Duodenal mucosa (tissue), 2 donors: ENCODE data around the gene GALNT17.
A peak's percentile ranks its signal among the peaks of the same experiment; 100 is the strongest.

Source experiments
- H3K27ac ChIP-seq: one replicate; pipeline ENCODE4 v1.7.0; 2013; ENCODE audit warnings: low read depth, low read length
- H3K27me3 ChIP-seq, 2 donors: one replicate each; pipeline ENCODE4 v1.7.0; 2013; ENCODE audit warnings: low read length in 2 of 2, control low read depth in 1 of 2; ENCODE audit not compliant: insufficient read depth in 2 of 2, control insufficient read depth in 1 of 2
- H3K36me3 ChIP-seq, 2 donors: one replicate each; pipeline ENCODE4 v1.7.0; 2013; ENCODE audit warnings: low read length in 2 of 2, control low read depth in 1 of 2; ENCODE audit not compliant: insufficient read depth in 2 of 2, control insufficient read depth in 1 of 2
- H3K4me1 ChIP-seq, 2 donors: one replicate each; pipeline ENCODE4 v1.7.0; 2013; ENCODE audit warnings: low read length in 2 of 2, control low read depth in 1 of 2; ENCODE audit not compliant: insufficient read depth in 2 of 2, control insufficient read depth in 1 of 2
- H3K4me3 ChIP-seq, 2 donors: one replicate each; pipeline ENCODE4 v1.7.0; 2013; ENCODE audit warnings: low read length in 2 of 2, low read depth in 1 of 2
- H3K9ac ChIP-seq, 2 donors: one replicate each; pipeline ENCODE4 v1.7.0; 2013; ENCODE audit warnings: low read length in 2 of 2, low read depth in 1 of 2
- H3K9me3 ChIP-seq, 2 donors: one replicate each; pipeline ENCODE4 v1.7.0; 2013; ENCODE audit warnings: low read length in 2 of 2, control low read depth in 1 of 2; ENCODE audit not compliant: control insufficient read depth in 1 of 2

GALNT17 gene

DNA sequence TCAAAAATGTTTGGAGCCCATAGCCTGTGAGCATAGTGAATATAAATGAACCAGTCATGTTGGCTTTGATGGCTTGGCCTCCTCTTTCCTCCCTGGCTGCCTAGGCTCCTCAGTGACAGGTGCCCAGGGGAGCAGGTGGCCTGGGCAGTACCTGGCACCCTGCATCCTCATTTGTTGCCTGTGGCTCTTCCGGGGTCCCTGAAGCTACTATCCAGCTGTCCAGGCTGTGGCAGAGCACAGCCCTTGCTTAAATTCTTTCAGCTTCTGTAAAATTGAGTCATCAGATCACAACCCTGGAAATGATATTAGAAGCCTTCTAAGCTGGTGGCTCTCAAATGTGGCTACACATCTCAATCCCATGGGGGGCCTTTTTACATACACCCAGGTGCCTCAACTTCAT is 525.4 kb downstream of the GALNT17 start:
- H3K9ac ChIP-seq, result no peak overlapping the region
- no peak overlapping the region for H3K4me3 ChIP-seq
- no peaks in the 10 kb centered on the region for H3K27me3 ChIP-seq
- no peaks in the 10 kb centered on the region for H3K4me1 ChIP-seq
- no peak overlapping the region for H3K27ac ChIP-seq
- H3K36me3 ChIP-seq, result no peaks in the 10 kb centered on the region
- peaks cover 10 to 20% of the 10 kb centered on the region in 2 donors for H3K9me3 ChIP-seq

DNA sequence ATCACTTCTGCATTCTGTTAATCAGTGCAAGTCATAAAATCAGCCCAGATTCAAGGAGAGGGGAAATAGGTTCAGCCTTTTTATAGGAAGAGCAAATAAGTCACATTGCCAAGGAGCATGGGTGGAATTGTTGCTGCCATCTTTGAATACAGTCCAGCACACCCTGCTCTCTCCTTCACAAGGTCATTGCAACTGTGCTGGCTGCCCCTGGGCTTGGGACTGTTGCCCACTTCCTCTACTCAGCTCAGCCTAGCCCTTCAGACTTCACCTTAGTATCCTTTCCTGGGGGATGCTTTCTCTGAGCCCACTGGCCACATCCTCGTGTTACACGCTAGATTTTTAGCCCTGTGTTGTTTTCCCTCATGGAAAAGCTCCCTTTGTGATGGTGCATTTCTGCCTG is 527.7 kb downstream of the GALNT17 start:
- H3K9ac ChIP-seq, result no peak overlapping the region
- H3K27ac ChIP-seq, result no peak overlapping the region

DNA sequence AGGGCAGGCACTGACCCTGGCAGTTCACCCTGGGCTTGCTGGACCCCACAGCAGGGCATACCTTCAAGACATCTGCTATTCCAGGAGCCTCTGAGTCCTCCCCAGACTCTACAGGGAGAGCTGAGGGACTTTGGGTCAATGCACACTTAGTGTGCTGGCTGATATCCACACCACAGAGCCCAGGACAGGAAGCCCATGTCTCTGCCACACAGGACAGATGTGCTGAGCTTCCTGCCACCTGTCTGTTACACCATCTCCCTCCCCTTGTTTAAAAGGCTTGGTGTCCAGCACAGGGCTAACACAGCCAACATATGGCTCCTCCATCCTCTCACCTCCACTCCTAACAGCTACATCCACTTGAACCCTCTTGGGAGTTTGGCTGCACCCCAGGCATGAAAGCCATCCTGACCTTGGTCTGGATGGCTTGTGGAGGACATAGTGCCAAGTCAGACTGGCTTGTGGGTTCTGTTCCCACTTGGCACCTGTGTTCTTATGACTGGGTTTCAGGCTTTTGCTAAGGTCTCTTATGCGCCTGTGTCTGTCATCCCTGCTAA is 529.8 kb downstream of the GALNT17 start:
- Histone ChIP-seq H3K27ac (no peak overlapping the region), H3K27me3 (no peaks in the 10 kb centered on the region), H3K9me3 (peaks cover 9 to 15% of the 10 kb centered on the region in 2 donors), H3K36me3 (no peaks in the 10 kb centered on the region), H3K4me3 (no peak overlapping the region), H3K4me1 (no peaks in the 10 kb centered on the region), H3K9ac (no peak overlapping the region)

More for the DNA sequence above, 527.7 kb downstream of the GALNT17 start:
- no peaks in the 10 kb centered on the region for H3K36me3 ChIP-seq
- no peaks in the 10 kb centered on the region for H3K27me3 ChIP-seq
- no peak overlapping the region for H3K4me3 ChIP-seq
- peaks cover 10 to 22% of the 10 kb centered on the region in 2 donors for H3K9me3 ChIP-seq
- H3K4me1 ChIP-seq, result no peaks in the 10 kb centered on the region

DNA sequence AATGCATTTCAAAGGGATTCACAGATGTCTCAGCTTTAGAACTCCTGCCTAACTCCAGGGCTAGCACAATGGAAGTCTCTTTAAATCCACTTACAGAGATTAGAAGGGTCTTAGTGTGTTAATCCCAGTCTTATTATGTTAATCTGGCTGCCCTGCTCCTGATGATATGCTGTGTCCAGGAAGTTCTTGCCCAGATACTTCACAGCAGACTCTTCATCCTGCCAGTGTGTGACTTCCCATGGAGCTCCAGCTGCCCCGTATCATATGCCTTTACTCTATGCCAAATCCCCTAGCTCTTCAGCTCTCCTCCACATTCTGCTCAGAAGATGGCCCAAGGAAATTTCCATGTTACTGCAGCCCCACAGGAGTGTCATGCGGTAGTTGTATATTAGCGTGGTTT is 533.8 kb downstream of the GALNT17 start:
- Histone ChIP-seq H3K27me3 (no peaks in the 10 kb centered on the region), H3K4me3 (no peak overlapping the region), H3K9ac (no peak overlapping the region), H3K36me3 (no peaks in the 10 kb centered on the region), H3K4me1 (no peaks in the 10 kb centered on the region), H3K9me3 (peaks cover 9 to 20% of the 10 kb centered on the region in 2 donors), H3K27ac (no peak overlapping the region)

DNA sequence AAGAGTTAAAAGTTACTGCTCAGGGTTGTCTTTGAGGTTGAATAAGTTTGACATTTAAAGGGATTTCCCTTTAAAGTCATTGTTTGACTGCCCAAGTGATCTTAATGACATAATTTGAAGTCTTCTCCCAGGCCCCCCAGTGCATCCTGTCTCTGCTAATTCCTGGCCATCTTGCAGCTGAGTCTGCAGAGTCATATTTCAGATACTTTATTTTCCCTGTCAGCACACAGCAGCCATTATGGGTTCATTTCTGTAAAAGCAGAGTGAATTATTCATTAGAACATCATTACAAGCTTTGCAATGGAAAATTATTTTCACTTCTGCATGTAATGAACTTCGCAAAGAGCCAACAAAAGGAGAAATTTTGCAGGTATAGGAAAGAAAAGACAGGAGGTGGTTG is 536.6 kb downstream of the GALNT17 start:
- no peaks in the 10 kb centered on the region for H3K4me1 ChIP-seq
- H3K4me3 ChIP-seq, result no peak overlapping the region
- peaks cover 3 to 8% of the 10 kb centered on the region in 2 donors for H3K9me3 ChIP-seq
- H3K27me3 ChIP-seq, result no peaks in the 10 kb centered on the region
- no peak overlapping the region for H3K9ac ChIP-seq
- H3K27ac ChIP-seq, result no peak overlapping the region
- no peaks in the 10 kb centered on the region for H3K36me3 ChIP-seq

DNA sequence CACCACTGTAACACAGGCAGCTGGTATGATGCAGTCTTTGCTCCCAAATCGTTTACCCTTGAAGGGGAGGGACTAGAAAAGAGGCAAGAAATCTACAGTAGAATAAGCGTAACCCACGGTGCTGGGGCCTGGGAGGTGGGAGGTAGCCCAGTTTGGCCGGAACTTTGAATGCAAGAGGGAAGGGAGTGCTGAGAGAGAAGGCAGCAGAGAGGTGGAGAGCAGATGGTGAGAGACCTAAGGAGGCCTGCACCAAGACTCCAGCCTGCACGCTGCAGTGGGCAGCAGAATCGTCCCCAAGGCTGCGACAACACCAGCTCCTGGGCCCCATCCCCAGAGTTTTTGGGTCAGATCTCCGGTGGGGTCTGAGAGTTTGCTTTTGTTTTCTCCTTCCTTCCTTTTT is 547.5 kb downstream of the GALNT17 start:
- Histone ChIP-seq H3K4me1 (no peaks in the 10 kb centered on the region), H3K27me3 (no peaks in the 10 kb centered on the region), H3K36me3 (no peaks in the 10 kb centered on the region), H3K27ac (no peak overlapping the region), H3K9me3 (peaks cover 4 to 5% of the 10 kb centered on the region in 2 donors), H3K4me3 (no peak overlapping the region), H3K9ac (no peak overlapping the region)

DNA sequence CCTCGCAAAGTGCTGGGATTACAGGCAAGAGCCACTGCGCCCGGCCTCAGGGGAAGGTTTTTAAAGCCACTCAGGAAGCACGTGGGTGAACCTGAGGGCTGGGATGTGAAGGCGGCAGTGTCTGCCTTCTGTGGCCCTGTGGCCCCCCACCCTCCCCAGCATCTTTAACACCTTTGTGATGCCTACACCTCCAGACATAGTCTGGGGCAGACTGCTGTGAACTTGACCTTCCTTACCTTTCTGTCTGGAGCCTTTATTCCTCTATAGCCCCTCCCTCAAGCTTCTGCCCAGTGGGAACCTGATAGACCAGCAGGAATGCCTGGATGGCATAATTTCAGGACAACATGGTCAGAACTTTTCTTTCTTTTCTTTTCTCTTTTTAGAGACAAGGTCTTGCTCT is 550.2 kb downstream of the GALNT17 start:
- Histone ChIP-seq H3K36me3 (no peaks in the 10 kb centered on the region), H3K27ac (no peak overlapping the region), H3K9me3 (peaks cover 6 to 9% of the 10 kb centered on the region in 2 donors), H3K4me3 (no peak overlapping the region), H3K4me1 (no peaks in the 10 kb centered on the region), H3K9ac (no peak overlapping the region), H3K27me3 (no peaks in the 10 kb centered on the region)

DNA sequence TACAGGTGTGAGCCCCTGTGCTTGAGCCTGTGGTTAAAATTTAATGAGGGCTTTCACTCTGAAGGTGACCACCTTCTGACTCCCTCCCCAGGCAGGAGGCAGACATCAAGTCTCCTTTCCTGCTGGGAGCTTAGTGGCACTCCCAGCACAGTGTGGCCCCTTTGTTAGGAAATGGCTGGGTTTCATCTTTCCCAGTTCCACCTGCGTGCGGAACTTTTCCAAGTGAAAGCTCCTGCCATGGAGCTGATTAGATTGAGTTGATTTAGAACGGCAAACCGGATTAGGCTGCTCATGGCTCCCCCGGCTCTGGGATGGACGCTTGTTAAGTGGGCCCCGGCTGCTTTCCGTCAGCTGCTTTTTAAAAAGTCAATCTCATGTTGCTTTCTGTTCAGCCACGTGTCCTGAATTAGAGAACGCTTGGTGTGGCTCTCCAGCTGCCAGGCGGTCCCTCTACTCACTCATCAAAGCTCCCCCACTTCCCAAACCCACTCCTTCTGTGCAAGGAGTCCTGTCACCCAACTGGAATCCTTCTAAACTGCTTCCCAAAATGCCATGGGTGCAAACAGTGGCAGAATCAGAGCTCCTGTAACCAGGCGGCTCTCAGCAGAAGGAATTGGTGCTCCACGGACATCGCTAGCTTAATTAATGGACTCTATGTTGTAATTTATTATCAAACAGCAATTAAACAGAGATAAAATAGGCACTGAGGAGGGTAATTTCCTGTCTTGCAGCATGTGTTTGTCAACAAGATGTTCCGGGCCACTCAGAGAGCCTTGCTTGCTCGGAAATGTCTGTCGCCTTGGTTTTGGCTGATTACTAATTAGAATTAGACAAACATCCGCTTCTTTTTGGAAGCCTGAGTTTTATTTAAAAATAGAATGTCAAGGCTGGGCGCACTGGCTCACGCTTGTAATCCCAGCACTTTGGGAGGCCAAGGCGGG is 551.2 kb downstream of the GALNT17 start:
- H3K4me1 ChIP-seq, result no peaks in the 10 kb centered on the region
- H3K36me3 ChIP-seq, result no peaks in the 10 kb centered on the region
- H3K27me3 ChIP-seq, result no peaks in the 10 kb centered on the region
- no peak overlapping the region for H3K9ac ChIP-seq
- H3K4me3 ChIP-seq, result peak overlapping the region in 1 of 2 donors; percentile 13
- H3K9me3 ChIP-seq, result peaks cover 6 to 9% of the 10 kb centered on the region in 2 donors
- no peak overlapping the region for H3K27ac ChIP-seq

DNA sequence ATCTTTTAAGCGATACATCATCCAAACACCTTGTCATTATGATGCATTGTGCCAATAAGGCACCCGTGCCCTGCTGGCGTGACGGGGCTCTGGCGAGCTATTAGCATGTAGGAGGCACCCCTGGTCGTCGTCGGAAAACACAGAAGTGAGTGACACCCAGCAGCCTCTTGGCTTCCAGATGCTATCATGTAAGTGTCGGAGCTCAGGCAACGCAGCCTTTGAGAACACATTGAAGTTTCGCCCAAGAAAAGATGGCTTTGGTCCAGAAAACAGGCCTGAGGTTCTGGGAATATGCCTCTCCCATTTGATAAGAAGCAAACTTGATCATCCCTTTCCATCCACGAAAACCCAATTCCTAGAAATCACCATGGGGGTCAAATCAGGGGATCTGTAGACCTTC is 555.3 kb downstream of the GALNT17 start:
- Histone ChIP-seq H3K4me3 (no peak overlapping the region), H3K9ac (no peak overlapping the region), H3K9me3 (peaks cover 6 to 12% of the 10 kb centered on the region in 2 donors), H3K36me3 (no peaks in the 10 kb centered on the region), H3K27me3 (no peaks in the 10 kb centered on the region), H3K27ac (no peak overlapping the region), H3K4me1 (no peaks in the 10 kb centered on the region)

DNA sequence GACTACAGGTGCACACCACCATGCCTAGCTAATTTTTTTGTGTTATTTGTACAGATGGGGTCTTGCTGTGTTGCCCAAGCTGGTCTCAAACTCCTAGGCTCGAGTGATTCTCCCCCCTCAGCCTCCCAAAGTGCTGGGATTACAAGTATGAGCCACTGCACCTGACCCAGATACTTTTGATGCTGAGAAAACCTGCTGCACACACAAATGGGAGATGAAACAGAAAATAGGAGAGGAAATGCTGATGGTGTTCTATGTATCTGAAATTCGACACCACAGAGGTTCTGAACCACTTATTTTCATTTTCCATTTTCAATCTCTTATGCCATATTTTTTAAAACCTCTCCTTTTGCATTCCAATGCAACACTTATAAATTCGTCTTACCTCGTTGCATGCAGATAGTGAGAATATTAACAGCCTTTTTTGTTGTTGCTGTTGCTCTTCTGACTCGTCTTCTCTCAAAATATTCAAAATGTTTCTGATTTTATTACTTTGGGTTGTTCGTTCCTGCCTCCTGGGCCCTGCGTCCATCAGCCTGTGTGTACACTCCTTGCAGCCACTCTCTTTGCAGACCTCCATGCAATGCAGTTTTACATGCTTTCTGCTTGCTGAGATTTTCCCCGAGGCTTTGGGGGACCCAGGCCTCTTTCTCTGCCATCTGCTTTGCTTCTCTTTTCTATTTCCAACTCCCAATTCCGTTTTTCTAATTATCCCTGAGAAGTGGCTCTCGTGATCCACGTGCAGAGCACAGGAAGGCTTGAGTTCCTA is 556.1 kb downstream of the GALNT17 start:
- Histone ChIP-seq H3K9me3 (peaks cover 6 to 12% of the 10 kb centered on the region in 2 donors), H3K4me3 (no peak overlapping the region), H3K9ac (no peak overlapping the region), H3K27ac (no peak overlapping the region), H3K36me3 (no peaks in the 10 kb centered on the region), H3K27me3 (no peaks in the 10 kb centered on the region), H3K4me1 (no peaks in the 10 kb centered on the region)
